Activated naive CD4-positive, alpha-beta T cell treated with anti-CD3 and anti-CD28 coated beads, Interleukin-2, amount 50 U/mL, for 24 hours (primary cell): ENCODE measurements around the gene F2RL2.

Experiments used
- H3K27ac Mint-ChIP-seq: one replicate; pipeline ENCODE4 v1.8.0; 2021; ENCODE audit warnings: mild to moderate bottlenecking, mixed read lengths
- H3K27me3 Mint-ChIP-seq: one replicate; pipeline ENCODE4 v1.8.0; 2021; ENCODE audit warnings: mixed read lengths
- H3K36me3 Mint-ChIP-seq: one replicate; pipeline ENCODE4 v1.8.0; 2021; ENCODE audit warnings: mixed read lengths
- H3K4me1 Mint-ChIP-seq: one replicate; pipeline ENCODE4 v1.8.0; 2021; ENCODE audit warnings: mixed read lengths
- H3K4me3 Mint-ChIP-seq: one replicate; pipeline ENCODE4 v1.8.0; 2021; ENCODE audit warnings: mild to moderate bottlenecking, mixed read lengths
- H3K9me3 Mint-ChIP-seq: one replicate; pipeline ENCODE4 v1.8.0; 2021; ENCODE audit warnings: mixed read lengths

The F2RL2 gene, protein sequence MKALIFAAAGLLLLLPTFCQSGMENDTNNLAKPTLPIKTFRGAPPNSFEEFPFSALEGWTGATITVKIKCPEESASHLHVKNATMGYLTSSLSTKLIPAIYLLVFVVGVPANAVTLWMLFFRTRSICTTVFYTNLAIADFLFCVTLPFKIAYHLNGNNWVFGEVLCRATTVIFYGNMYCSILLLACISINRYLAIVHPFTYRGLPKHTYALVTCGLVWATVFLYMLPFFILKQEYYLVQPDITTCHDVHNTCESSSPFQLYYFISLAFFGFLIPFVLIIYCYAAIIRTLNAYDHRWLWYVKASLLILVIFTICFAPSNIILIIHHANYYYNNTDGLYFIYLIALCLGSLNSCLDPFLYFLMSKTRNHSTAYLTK

GRCh38 chr5:76622973-76623596 lies at the start of gene F2RL2:
F2RL2 (minus strand) TSS chr5:76623403; CDS start chr5:76623230, 173 bp downstream.
- H3K27ac Mint-ChIP-seq: peak within 1 kb of the TSS; percentile 30
- no peaks in the 10 kb centered on the region for H3K27me3 Mint-ChIP-seq
- H3K36me3 Mint-ChIP-seq: peaks cover 18% of the 10 kb centered on the region
- no peaks in the 10 kb centered on the region for H3K9me3 Mint-ChIP-seq
- no peak within 1 kb of the TSS for H3K4me3 Mint-ChIP-seq
- H3K4me1 Mint-ChIP-seq: peaks cover 18% of the 10 kb centered on the region

DNA sequence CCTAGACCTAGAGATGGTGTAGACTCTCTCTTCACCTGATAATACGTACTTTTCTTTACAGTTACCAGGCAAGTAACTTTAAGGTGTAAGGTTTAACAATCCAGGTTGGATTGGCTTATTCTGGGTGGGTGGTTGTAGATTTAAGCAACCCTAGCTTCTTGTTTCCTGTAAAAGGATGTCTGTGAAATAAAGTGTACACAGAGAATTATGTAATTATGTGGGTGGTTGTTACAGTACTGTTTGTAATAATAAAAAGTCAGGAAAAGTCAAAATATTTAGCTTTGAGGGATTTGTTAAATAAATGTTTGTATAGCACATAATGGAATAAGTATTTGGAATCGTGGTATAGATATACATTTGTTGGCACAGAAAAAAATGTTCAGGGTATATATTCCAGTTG lies 49.0 kb upstream of the F2RL2 start:
- Mint-ChIP-seq H3K27ac (no peak overlapping the region), H3K4me1 (no peaks in the 10 kb centered on the region), H3K27me3 (no peaks in the 10 kb centered on the region), H3K9me3 (no peaks in the 10 kb centered on the region), H3K36me3 (peaks cover 37% of the 10 kb centered on the region), H3K4me3 (no peak overlapping the region)

GRCh38 chr5:76670508-76670907 lies 47.3 kb upstream of the F2RL2 start:
- H3K27me3 Mint-ChIP-seq: no peaks in the 10 kb centered on the region
- peaks cover 31% of the 10 kb centered on the region for H3K36me3 Mint-ChIP-seq
- H3K4me3 Mint-ChIP-seq: no peak overlapping the region
- H3K27ac Mint-ChIP-seq: no peak overlapping the region
- H3K9me3 Mint-ChIP-seq: no peaks in the 10 kb centered on the region
- H3K4me1 Mint-ChIP-seq: no peaks in the 10 kb centered on the region

DNA sequence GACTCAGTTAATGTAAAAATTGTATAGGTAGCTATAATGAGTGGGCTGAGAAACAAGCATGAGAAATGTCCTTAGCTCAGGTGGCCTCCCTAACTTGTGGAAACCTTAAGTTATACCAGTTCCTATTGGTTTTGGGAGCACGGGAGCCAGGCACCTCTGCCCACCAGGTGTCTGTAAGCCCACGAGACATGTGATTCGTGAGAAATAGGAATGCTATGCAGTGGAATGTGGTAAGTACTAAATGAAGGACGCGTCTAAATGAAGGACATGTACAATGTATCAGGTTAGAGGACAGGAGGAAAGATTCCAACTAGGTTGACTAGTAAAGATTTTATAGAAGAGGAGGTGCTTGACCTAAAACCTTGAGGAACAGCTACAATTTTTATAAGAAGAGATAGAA lies 46.0 kb upstream of the F2RL2 start:
- Mint-ChIP-seq H3K9me3 (no peaks in the 10 kb centered on the region), H3K4me1 (no peaks in the 10 kb centered on the region), H3K27ac (no peak overlapping the region), H3K36me3 (peaks cover 33% of the 10 kb centered on the region), H3K27me3 (no peaks in the 10 kb centered on the region), H3K4me3 (no peak overlapping the region)

DNA sequence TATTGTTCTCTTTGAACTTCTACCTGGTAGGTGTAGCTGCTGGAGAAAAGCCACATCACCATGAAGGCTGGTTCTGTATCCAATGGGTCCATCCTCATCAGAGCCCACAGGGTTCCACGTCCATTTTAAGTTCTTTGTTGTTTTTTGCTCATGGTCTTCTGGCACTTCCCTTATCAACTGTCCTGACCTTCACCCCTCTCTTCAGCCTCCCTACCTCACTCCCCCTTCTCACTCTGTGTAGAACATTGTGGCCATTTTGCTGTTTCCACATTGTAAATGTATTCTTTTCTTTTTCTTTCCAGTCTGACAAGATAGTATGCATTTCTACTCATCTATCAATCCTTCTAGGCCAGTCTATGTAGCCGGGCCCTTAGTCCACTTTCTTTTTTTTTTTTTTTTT lies 44.3 kb upstream of the F2RL2 start:
- no peaks in the 10 kb centered on the region for H3K27me3 Mint-ChIP-seq

DNA sequence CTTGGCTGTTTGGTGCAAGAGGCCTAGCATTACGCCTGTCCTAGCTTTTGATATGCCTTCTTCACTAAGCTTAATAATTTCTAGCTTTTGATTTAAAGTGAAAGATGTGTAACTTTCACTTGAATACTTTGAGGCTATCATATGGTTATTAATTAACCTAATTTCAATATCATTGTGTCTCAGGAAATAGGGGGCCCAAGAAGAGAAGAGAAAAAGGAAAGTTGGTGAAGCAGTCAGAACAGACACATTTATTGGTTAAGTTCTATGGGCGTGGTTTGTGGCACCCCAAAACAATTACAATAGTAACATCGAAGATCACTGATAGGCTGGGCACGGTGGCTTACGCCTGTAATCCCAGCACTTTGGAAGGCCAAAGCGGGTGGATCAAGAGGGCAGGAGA lies 40.9 kb upstream of the F2RL2 start:
- Mint-ChIP-seq H3K27ac (no peak overlapping the region), H3K9me3 (no peaks in the 10 kb centered on the region), H3K36me3 (peaks cover 23% of the 10 kb centered on the region), H3K4me3 (no peak overlapping the region), H3K27me3 (no peaks in the 10 kb centered on the region), H3K4me1 (no peaks in the 10 kb centered on the region)

More for the DNA sequence above, 44.3 kb upstream of the F2RL2 start:
- H3K9me3 Mint-ChIP-seq: no peaks in the 10 kb centered on the region
- H3K4me3 Mint-ChIP-seq: no peak overlapping the region
- H3K36me3 Mint-ChIP-seq: peaks cover 22% of the 10 kb centered on the region
- H3K27ac Mint-ChIP-seq: no peak overlapping the region
- no peaks in the 10 kb centered on the region for H3K4me1 Mint-ChIP-seq

DNA sequence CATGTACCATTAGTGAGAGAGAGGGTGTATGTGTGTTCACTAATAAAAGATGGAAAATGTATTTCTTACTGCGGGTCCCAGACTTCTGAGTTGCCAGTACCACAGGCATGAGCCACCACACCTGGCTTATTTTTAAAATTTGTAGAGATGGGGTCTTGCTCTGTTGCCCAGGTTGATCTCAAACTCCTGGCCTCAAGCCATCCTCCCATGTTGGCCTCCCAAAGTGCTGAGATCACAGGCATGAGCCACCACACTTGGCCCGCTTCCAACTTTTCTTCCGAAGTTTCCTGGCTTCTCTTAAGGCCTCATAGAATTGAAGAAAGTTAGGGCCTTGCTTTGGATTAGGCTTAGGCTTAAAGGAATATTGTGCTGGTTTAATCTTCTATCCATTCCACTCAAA lies 40.4 kb upstream of the F2RL2 start:
- H3K27ac Mint-ChIP-seq: no peak overlapping the region
- H3K9me3 Mint-ChIP-seq: no peaks in the 10 kb centered on the region
- H3K27me3 Mint-ChIP-seq: no peaks in the 10 kb centered on the region
- no peak overlapping the region for H3K4me3 Mint-ChIP-seq
- peaks cover 22% of the 10 kb centered on the region for H3K36me3 Mint-ChIP-seq
- H3K4me1 Mint-ChIP-seq: no peaks in the 10 kb centered on the region

DNA sequence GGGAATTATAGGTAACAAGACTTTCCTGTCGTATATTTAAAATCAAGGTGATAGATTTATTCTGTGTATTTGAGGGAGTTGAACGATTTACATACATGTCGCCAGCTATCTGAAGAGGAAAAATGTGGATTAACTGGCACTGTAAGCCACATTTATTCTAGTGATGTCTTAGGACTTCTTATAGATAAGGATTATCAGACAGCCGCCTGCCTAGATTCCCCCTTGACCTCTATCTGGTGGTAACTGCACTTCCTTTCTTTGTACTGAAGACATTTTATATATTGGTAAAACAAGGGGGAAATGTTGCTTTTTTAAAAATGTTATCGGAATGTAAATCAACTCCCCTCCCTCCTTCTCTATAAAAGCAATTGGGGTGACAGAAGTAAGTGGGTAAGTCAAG lies 39.3 kb upstream of the F2RL2 start:
- Mint-ChIP-seq H3K9me3 (no peaks in the 10 kb centered on the region), H3K4me3 (no peak overlapping the region), H3K27ac (no peak overlapping the region), H3K4me1 (no peaks in the 10 kb centered on the region), H3K27me3 (no peaks in the 10 kb centered on the region), H3K36me3 (peaks cover 25% of the 10 kb centered on the region)

- Mint-ChIP-seq H3K4me1 (no peaks in the 10 kb centered on the region), H3K27ac (no peak overlapping the region), H3K36me3 (peaks cover 24% of the 10 kb centered on the region), H3K27me3 (no peaks in the 10 kb centered on the region), H3K4me3 (no peak overlapping the region), H3K9me3 (no peaks in the 10 kb centered on the region)
Observed at GRCh38 chr5:76660360-76660759, 37.2 kb upstream of the F2RL2 start.

- Mint-ChIP-seq H3K4me3 (no peak overlapping the region), H3K4me1 (no peaks in the 10 kb centered on the region), H3K27me3 (no peaks in the 10 kb centered on the region), H3K27ac (no peak overlapping the region), H3K36me3 (peaks cover 22% of the 10 kb centered on the region), H3K9me3 (no peaks in the 10 kb centered on the region)
Observed at GRCh38 chr5:76657683-76658311, 34.6 kb upstream of the F2RL2 start.

GRCh38 chr5:76657091-76657490 lies 33.9 kb upstream of the F2RL2 start:
- no peaks in the 10 kb centered on the region for H3K9me3 Mint-ChIP-seq
- no peaks in the 10 kb centered on the region for H3K27me3 Mint-ChIP-seq
- peaks cover 19% of the 10 kb centered on the region for H3K36me3 Mint-ChIP-seq
- no peaks in the 10 kb centered on the region for H3K4me1 Mint-ChIP-seq
- H3K27ac Mint-ChIP-seq: no peak overlapping the region
- H3K4me3 Mint-ChIP-seq: no peak overlapping the region

- H3K4me3 Mint-ChIP-seq: no peak overlapping the region
- peaks cover 12% of the 10 kb centered on the region for H3K9me3 Mint-ChIP-seq
- no peak overlapping the region for H3K27ac Mint-ChIP-seq
- no peaks in the 10 kb centered on the region for H3K27me3 Mint-ChIP-seq
- no peaks in the 10 kb centered on the region for H3K4me1 Mint-ChIP-seq
- peaks cover 29% of the 10 kb centered on the region for H3K36me3 Mint-ChIP-seq
Observed at GRCh38 chr5:76652809-76653414, 29.7 kb upstream of the F2RL2 start.

DNA sequence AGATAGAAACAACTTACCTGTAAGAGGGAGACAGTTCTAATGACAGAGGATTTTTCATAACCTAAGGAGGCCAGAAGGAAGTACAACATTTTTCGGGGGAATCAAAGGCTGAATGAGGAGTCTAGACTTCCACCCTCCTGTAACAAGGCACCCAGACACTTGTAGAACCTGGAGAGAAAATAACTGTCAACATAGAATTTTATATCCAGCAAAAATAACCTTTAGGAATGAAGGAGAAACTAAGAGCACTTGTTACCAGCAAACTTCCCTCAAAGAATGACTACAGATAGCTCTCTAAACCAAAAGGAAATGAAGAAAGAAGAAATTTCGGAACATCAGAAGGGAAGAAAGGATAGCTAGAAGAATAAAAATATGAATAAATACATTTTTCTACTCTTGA lies 25.9 kb upstream of the F2RL2 start:
- no peaks in the 10 kb centered on the region for H3K4me1 Mint-ChIP-seq
- no peaks in the 10 kb centered on the region for H3K27me3 Mint-ChIP-seq
- H3K9me3 Mint-ChIP-seq: peaks cover 12% of the 10 kb centered on the region
- H3K27ac Mint-ChIP-seq: no peak overlapping the region
- H3K4me3 Mint-ChIP-seq: no peak overlapping the region
- peaks cover 42% of the 10 kb centered on the region for H3K36me3 Mint-ChIP-seq

- H3K4me1 Mint-ChIP-seq: peaks cover 7% of the 10 kb centered on the region
- peaks cover 44% of the 10 kb centered on the region for H3K36me3 Mint-ChIP-seq
- no peak overlapping the region for H3K4me3 Mint-ChIP-seq
- no peaks in the 10 kb centered on the region for H3K27me3 Mint-ChIP-seq
- H3K27ac Mint-ChIP-seq: no peak overlapping the region
- peaks cover 3% of the 10 kb centered on the region for H3K9me3 Mint-ChIP-seq
Observed at GRCh38 chr5:76643371-76643770, 20.2 kb upstream of the F2RL2 start.

DNA sequence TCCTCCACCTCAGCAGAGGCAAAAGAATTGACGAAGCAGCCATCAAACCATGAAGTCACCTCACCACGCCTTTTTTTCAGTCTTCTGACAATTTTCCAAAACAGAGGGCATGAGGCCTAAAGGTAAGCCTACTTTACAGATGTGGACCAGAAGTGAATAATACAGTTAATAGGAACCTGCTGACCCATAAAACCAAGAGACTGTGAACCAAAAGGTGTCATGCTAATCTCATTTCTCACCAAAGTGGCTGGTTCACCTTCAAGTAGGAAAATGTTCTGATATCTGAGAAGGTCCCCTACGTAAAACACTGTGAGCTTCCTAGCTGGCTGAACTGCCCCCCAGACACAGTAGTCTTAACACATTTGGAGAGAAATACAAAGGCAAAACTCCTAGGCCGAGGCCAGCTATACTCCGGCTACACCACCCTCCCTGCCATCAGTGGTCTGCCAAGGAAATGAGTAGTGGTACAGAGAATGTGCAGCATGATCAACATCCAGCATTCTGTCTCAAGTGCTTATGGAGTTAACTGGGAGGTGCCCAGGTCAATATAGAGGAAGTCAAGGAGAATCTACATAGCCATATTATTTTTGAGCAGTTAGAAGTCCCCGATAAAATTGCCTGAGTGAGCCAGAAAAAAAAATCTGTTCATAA lies 19.3 kb upstream of the F2RL2 start:
- Mint-ChIP-seq H3K27me3 (no peaks in the 10 kb centered on the region), H3K36me3 (peaks cover 35% of the 10 kb centered on the region), H3K4me1 (peaks cover 7% of the 10 kb centered on the region), H3K9me3 (no peaks in the 10 kb centered on the region), H3K27ac (no peak overlapping the region), H3K4me3 (no peak overlapping the region)
